SK-N-SH (cell line): ENCODE data around the gene TINAG. TPM values are rescaled to one million over a fixed set of nuclear protein-coding genes. Genes with fewer than 3 reads are reported as not detected.

Experiments used
- CTCF ChIA-PET: fragments of 300-600, 350-600 bp; formaldehyde crosslinking; extraction: SDS; loops from one replicate; lab custom pipeline; 2021; lab: Yijun Ruan, JAX
- POLR2A ChIA-PET: fragments of 350-600 bp; sonication (Branson Sonifier 250); formaldehyde crosslinking; extraction: SDS; loops from one replicate; lab custom pipeline; 2020; ENCODE audit warnings: antibody characterized with exemption, inconsistent platforms; lab: Yijun Ruan, JAX
- DNase-seq: peaks from one replicate; pipeline ENCODE4 v3.0.0; 2012
- H2AFZ ChIP-seq: fragments of 200-600 bp; sonication (generic); 2 replicates; pipeline ENCODE4 v1.8.1; 2016; ENCODE audit warnings: antibody characterized with exemption, mild to moderate bottlenecking, low read depth
- H3F3A ChIP-seq: fragments of 200-600 bp; sonication (generic); replicated peaks from 2 replicates; pipeline ENCODE3; 2016; ENCODE audit warnings: antibody characterized with exemption, mild to moderate bottlenecking; ENCODE audit not compliant: insufficient read depth
- H3K27ac ChIP-seq, 2 experiments: fragments of 200-500 bp in 1 of 2; fragments of 200-600 bp in 1 of 2; sonication (Bioruptor generic) in 1 of 2; sonication (generic), shearing (Covaris generic) in 1 of 2; 2 replicates each; pipeline versions ENCODE4 v1.5.1 to v1.6.1; 2014 to 2016; ENCODE audit warnings: low read depth in 2 of 2, inconsistent platforms in 1 of 2, low read length in 1 of 2, mild to moderate bottlenecking in 1 of 2, mixed read lengths in 1 of 2
- H3K27me3 ChIP-seq: fragments of 200-600 bp; sonication (generic), shearing (Covaris generic); 2 replicates; pipeline ENCODE4 v1.6.1; 2016; ENCODE audit warnings: mixed run types; ENCODE audit not compliant: insufficient read depth
- H3K36me3 ChIP-seq, 2 experiments: fragments of 200-500 bp in 1 of 2; fragments of 200-600 bp in 1 of 2; sonication (Bioruptor generic) in 1 of 2; sonication (generic) in 1 of 2; replicated peaks in 1 of 2; 2 replicates each; pipeline versions ENCODE3 to v1.5.1; 2014 to 2016; ENCODE audit warnings: low read length in 1 of 2, mild to moderate bottlenecking in 1 of 2; ENCODE audit not compliant: insufficient read depth in 2 of 2, control insufficient read depth in 1 of 2
- H3K4me1 ChIP-seq, 2 experiments: fragments of 200-500 bp in 1 of 2; fragments of 200-600 bp in 1 of 2; sonication (Bioruptor generic) in 1 of 2; sonication (generic), shearing (Covaris generic) in 1 of 2; 2 replicates each; pipeline versions ENCODE4 v1.5.1 to v1.6.1; 2014 to 2016; ENCODE audit warnings: low read depth in 1 of 2, low read length in 1 of 2, mixed run types in 1 of 2; ENCODE audit not compliant: insufficient read depth in 2 of 2, control insufficient read depth in 1 of 2
- H3K4me2 ChIP-seq: fragments of 200-600 bp; sonication (generic), shearing (Covaris generic); 2 replicates; pipeline ENCODE4 v1.6.1; 2017; ENCODE audit warnings: mixed run types
- H3K4me3 ChIP-seq, 2 experiments: fragments of 200-500 bp in 1 of 2; fragments of 200-600 bp in 1 of 2; sonication (Bioruptor generic) in 1 of 2; sonication (generic), shearing (Covaris generic) in 1 of 2; 2 replicates each; pipeline versions ENCODE4 v1.5.1 to v1.8.1; 2014 to 2016; ENCODE audit warnings: low read depth in 2 of 2, inconsistent platforms in 1 of 2, low read length in 1 of 2, mild to moderate bottlenecking in 1 of 2, mixed read lengths in 1 of 2, moderate library complexity in 1 of 2
- H3K79me2 ChIP-seq: fragments of 200-600 bp; sonication (generic); 2 replicates; pipeline ENCODE4 v1.8.1; 2017; ENCODE audit warnings: mild to moderate bottlenecking; ENCODE audit not compliant: insufficient read depth
- H3K9ac ChIP-seq: fragments of 200-600 bp; sonication (generic); 2 replicates; pipeline ENCODE4 v1.6.1; 2017; ENCODE audit warnings: mixed run types
- H3K9me2 ChIP-seq: fragments of 200-600 bp; sonication (generic); 2 replicates; pipeline ENCODE4 v1.6.1; 2017; ENCODE audit warnings: mixed run types
- H3K9me3 ChIP-seq: fragments of 200-600 bp; sonication (generic); 2 replicates; pipeline ENCODE4 v1.6.1; 2017; ENCODE audit warnings: mixed run types, mild to moderate bottlenecking, moderate library complexity
- H4K20me1 ChIP-seq: fragments of 200-600 bp; sonication (generic); 2 replicates; pipeline ENCODE4 v1.6.1; 2017; ENCODE audit warnings: mild to moderate bottlenecking, mixed run types; ENCODE audit not compliant: insufficient read depth
- CHD2 ChIP-seq: fragments of 150-350 bp; IDR thresholded peaks from 2 replicates; pipeline ENCODE4 v1.6.1; 2018; ENCODE audit warnings: low read length; ENCODE audit not compliant: partially characterized antibody
- ELF1 ChIP-seq: IDR thresholded peaks from 2 replicates; pipeline ENCODE4 v1.4.0; 2012
- EP300 ChIP-seq, 2 experiments: IDR thresholded peaks; 2 replicates each; pipeline versions ENCODE4 v1.4.0 to v1.6.1; 2012; ENCODE audit warnings: borderline replicate concordance in 1 of 2, low read depth in 1 of 2, low read length in 1 of 2
- EZH2phosphoT487 ChIP-seq: fragments of 200-600 bp; sonication (generic); IDR thresholded peaks from 2 replicates; pipeline ENCODE4 v1.6.1; 2017; ENCODE audit warnings: low read depth, mixed run types, mild to moderate bottlenecking, antibody characterized with exemption, moderate library complexity, borderline replicate concordance
- FOSL2 ChIP-seq: IDR thresholded peaks from 2 replicates; pipeline ENCODE4 v1.4.0; 2012; ENCODE audit warnings: low read depth, mild to moderate bottlenecking, moderate library complexity, borderline replicate concordance
- JUND ChIP-seq: IDR thresholded peaks from 2 replicates; pipeline ENCODE4 v1.4.0; 2012
- NFIC ChIP-seq: IDR thresholded peaks from 2 replicates; pipeline ENCODE4 v1.4.0; 2012; ENCODE audit warnings: borderline replicate concordance
- NRF1 ChIP-seq: IDR thresholded peaks from 2 replicates; pipeline ENCODE4 v1.6.1; 2012; ENCODE audit warnings: low read depth, mild to moderate bottlenecking, low read length
- PBX3 ChIP-seq: IDR thresholded peaks from 2 replicates; pipeline ENCODE4; 2012
- RCOR1 ChIP-seq: fragments of 150-350 bp; IDR thresholded peaks from 2 replicates; pipeline ENCODE4 v1.6.1; 2017; ENCODE audit warnings: antibody characterized with exemption, low read length
- RXRA ChIP-seq: IDR thresholded peaks from 2 replicates; pipeline ENCODE4 v1.4.0; 2012; ENCODE audit warnings: low read depth, mild to moderate bottlenecking, borderline replicate concordance
- SMC3 ChIP-seq: IDR thresholded peaks from 2 replicates; pipeline ENCODE4 v1.6.1; 2012; ENCODE audit warnings: low read depth, low read length, improper control_type of control experiment
- TCF12 ChIP-seq: IDR thresholded peaks from 2 replicates; pipeline ENCODE4 v1.4.0; 2012
- TEAD4 ChIP-seq: IDR thresholded peaks from 2 replicates; pipeline ENCODE4 v1.4.0; 2012; ENCODE audit warnings: mild to moderate bottlenecking, borderline replicate concordance; ENCODE audit not compliant: insufficient read depth
- USF1 ChIP-seq: IDR thresholded peaks from 2 replicates; pipeline ENCODE4 v1.4.0; 2012; ENCODE audit warnings: low read depth, borderline replicate concordance
- WGBS: methylation state at CpG from one replicate; pipeline ENCODE4 v1.1.6; 2017; ENCODE audit warnings: low lambda C conversion rate; 5-methylcytosine and 5-hydroxymethylcytosine counted together
- polyA plus RNA-seq, 3 experiments: library from polyadenylated mRNA; depleted of rRNA; stranded (reverse); fragments of >200 nt; gene quantifications; 2 replicates each; pipeline ENCODE4 v1.2.3, GENCODE V29; 2012
- TF ChIP-seq, protein P1 (sequence below): fragments of 200-600 bp; sonication (generic); IDR thresholded peaks from 2 replicates; pipeline ENCODE4 v1.6.1; 2017; ENCODE audit warnings: antibody characterized with exemption, mild to moderate bottlenecking, moderate library complexity
- TF ChIP-seq, protein P2 (sequence below): IDR thresholded peaks from 2 replicates; pipeline ENCODE4 v1.4.0; 2012; ENCODE audit warnings: low read depth, borderline replicate concordance
- TF ChIP-seq, protein P3 (sequence below): IDR thresholded peaks from 2 replicates; pipeline ENCODE4 v1.4.0; 2012; ENCODE audit warnings: low read depth

TINAG gene
- polyA plus RNA-seq, 1 of the 3 experiments (the other 2 are of a cell fraction) = 0.13 TPM

DNA sequence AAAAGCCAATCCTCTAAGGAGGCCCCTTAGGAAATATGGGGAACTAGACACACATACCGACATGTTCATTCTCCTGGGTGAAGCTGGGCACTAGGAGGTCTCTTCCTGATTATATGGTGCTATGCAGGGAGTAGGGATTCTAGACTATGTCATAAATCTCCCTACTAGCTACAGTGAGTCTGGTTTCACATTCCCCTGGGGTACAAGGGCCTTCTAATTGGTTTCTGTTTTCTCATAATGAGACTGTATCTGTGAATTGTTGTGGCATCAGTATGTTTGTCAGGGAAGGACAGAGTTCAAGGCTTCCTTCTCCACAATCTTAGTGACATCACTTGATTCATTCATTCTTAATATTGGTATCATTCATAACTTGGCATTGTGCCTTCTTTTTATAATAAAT, 103.5 kb downstream of the TINAG start (continued):
- TF ChIP-seq PBX3 = no peak

DNA sequence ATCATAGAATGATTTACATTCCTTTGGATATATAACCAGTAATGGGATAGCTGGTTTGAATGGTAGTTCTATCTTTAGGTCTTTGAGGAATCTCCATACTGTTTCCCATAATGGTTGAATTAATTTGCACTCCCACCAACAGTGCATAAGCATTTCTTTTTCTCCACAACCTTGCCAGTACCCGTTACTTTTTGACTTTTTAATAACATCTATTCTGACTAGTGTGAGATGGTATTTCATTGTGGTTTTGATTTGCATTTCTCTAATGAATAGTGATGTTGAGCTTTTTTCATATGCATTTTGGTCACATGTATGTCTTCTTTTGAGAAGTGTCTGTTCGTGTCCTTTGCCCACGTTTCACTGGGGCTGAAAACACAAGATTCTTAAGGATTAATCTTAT, 107.3 kb downstream of the TINAG start:
- H3F3A ChIP-seq = peaks cover 12% of the 10 kb centered on the region
- no peaks in the 10 kb centered on the region for H3K9me2 ChIP-seq
- no peak overlapping the region for H3K4me2 ChIP-seq
- H3K9ac ChIP-seq = no peak overlapping the region
- no peak for DNase-seq
- H3K27ac ChIP-seq = no peak overlapping the region
- H2AFZ ChIP-seq = no peak overlapping the region
- POLR2A ChIA-PET = no interaction called here
- no peaks in the 10 kb centered on the region for H3K27me3 ChIP-seq
- no peak overlapping the region for H3K4me3 ChIP-seq
- H3K79me2 ChIP-seq = no peaks in the 10 kb centered on the region
- no peaks in the 10 kb centered on the region for H3K4me1 ChIP-seq
- no peaks in the 10 kb centered on the region for H4K20me1 ChIP-seq
- no peaks in the 10 kb centered on the region; the same call in 1 of the 2 replicates for H3K9me3 ChIP-seq
- H3K36me3 ChIP-seq = no peaks in the 10 kb centered on the region
- WGBS = 17% methylated on average over 3 of the region's 3 CpGs
- CTCF ChIA-PET = no interaction called here
- TF ChIP-seq NRF1 (no peak), RCOR1 (no peak), USF1 (no peak), CHD2 (no peak), EZH2phosphoT487 (no peak)
- TF ChIP-seq, protein P1, sequence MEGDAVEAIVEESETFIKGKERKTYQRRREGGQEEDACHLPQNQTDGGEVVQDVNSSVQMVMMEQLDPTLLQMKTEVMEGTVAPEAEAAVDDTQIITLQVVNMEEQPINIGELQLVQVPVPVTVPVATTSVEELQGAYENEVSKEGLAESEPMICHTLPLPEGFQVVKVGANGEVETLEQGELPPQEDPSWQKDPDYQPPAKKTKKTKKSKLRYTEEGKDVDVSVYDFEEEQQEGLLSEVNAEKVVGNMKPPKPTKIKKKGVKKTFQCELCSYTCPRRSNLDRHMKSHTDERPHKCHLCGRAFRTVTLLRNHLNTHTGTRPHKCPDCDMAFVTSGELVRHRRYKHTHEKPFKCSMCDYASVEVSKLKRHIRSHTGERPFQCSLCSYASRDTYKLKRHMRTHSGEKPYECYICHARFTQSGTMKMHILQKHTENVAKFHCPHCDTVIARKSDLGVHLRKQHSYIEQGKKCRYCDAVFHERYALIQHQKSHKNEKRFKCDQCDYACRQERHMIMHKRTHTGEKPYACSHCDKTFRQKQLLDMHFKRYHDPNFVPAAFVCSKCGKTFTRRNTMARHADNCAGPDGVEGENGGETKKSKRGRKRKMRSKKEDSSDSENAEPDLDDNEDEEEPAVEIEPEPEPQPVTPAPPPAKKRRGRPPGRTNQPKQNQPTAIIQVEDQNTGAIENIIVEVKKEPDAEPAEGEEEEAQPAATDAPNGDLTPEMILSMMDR = no peak
- TF ChIP-seq, protein P2, sequence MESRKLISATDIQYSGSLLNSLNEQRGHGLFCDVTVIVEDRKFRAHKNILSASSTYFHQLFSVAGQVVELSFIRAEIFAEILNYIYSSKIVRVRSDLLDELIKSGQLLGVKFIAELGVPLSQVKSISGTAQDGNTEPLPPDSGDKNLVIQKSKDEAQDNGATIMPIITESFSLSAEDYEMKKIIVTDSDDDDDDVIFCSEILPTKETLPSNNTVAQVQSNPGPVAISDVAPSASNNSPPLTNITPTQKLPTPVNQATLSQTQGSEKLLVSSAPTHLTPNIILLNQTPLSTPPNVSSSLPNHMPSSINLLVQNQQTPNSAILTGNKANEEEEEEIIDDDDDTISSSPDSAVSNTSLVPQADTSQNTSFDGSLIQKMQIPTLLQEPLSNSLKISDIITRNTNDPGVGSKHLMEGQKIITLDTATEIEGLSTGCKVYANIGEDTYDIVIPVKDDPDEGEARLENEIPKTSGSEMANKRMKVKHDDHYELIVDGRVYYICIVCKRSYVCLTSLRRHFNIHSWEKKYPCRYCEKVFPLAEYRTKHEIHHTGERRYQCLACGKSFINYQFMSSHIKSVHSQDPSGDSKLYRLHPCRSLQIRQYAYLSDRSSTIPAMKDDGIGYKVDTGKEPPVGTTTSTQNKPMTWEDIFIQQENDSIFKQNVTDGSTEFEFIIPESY = no peak

- Histone ChIP-seq H3K4me2 (no peak overlapping the region), H3K79me2 (no peaks in the 10 kb centered on the region), H3K36me3 (no peaks in the 10 kb centered on the region), H4K20me1 (no peaks in the 10 kb centered on the region), H3K9ac (no peak overlapping the region), H2AFZ (no peak overlapping the region), H3K27ac (peak overlapping the region in 1 of 2 experiments; percentile 42; a peak in 3 of 4 replicates), H3K9me2 (no peaks in the 10 kb centered on the region), H3K4me1 (no peaks in the 10 kb centered on the region), H3K9me3 (no peaks in the 10 kb centered on the region), H3K4me3 (no peak overlapping the region), H3F3A (peaks cover 12% of the 10 kb centered on the region), H3K27me3 (no peaks in the 10 kb centered on the region)
- 3% methylated on average over 3 of the region's 3 CpGs for WGBS
- TF ChIP-seq, protein P3, sequence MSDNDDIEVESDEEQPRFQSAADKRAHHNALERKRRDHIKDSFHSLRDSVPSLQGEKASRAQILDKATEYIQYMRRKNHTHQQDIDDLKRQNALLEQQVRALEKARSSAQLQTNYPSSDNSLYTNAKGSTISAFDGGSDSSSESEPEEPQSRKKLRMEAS = peak; percentile 49; the same call in 1 of the 2 replicates
- peak; percentile 73 for TF ChIP-seq FOSL2
- no peak for TF ChIP-seq SMC3
- peak; percentile 76 for TF ChIP-seq JUND
- TF ChIP-seq PBX3 = peak; percentile 85
- TF ChIP-seq TEAD4 = 0 out of 2 replicates have a peak, but pooled peaks have one; percentile 40
- no peak for TF ChIP-seq CHD2
- peak; percentile 79 for TF ChIP-seq TCF12
- peak; percentile 48; the same call in 1 of the 2 replicates for TF ChIP-seq RXRA
- peak in 1 of 2 experiments; percentile 86; a peak in 2 of 4 replicates for TF ChIP-seq EP300 (IDR thresholded peaks at IDR 0.05; ENCODE audit: borderline replicate concordance in 1 of 2, low read depth in 1 of 2, low read length in 1 of 2)
- peak; percentile 54; the same call in 1 of the 2 replicates for TF ChIP-seq NFIC
- no peak for TF ChIP-seq ELF1
- POLR2A ChIA-PET = no interaction called here
- CTCF ChIA-PET = no interaction called here
- DNase-seq = no peak
These were observed 111.6 kb downstream of the TINAG start for GRCh38 chr6:54419885-54420284.
